Osteoblast (primary cell): ENCODE data around the gene SLC26A6. TPM values are rescaled to one million over a fixed set of nuclear protein-coding genes. Genes with fewer than 3 reads are reported as not detected.

Source experiments
- DNase-seq: peaks from one replicate; pipeline ENCODE4 v3.0.0; 2011; ENCODE audit warnings: low spot score, mixed read lengths; ENCODE audit not compliant: insufficient read length; ENCODE audit errors: missing footprints
- H2AFZ ChIP-seq: 2 replicates; pipeline ENCODE4 v1.6.0; 2011; ENCODE audit warnings: mild to moderate bottlenecking, low read length
- H3K27ac ChIP-seq: 2 replicates; pipeline ENCODE4 v1.5.1; 2011; ENCODE audit warnings: mild to moderate bottlenecking, low read depth, low read length, moderate library complexity
- H3K27me3 ChIP-seq: 2 replicates; pipeline ENCODE4 v1.6.0; 2012; ENCODE audit warnings: mild to moderate bottlenecking, control low read depth, inconsistent platforms, low read length, moderate library complexity; ENCODE audit not compliant: insufficient read depth
- H3K36me3 ChIP-seq: 2 replicates; pipeline ENCODE4 v1.5.1; 2011; ENCODE audit warnings: mild to moderate bottlenecking, low read length, control low read depth, moderate library complexity; ENCODE audit not compliant: insufficient read depth
- H3K4me1 ChIP-seq: 2 replicates; pipeline ENCODE4 v1.5.1; 2011; ENCODE audit warnings: mild to moderate bottlenecking, low read length, control low read depth, moderate library complexity; ENCODE audit not compliant: insufficient read depth
- H3K4me2 ChIP-seq: 2 replicates; pipeline ENCODE4 v1.6.0; 2011; ENCODE audit warnings: mild to moderate bottlenecking, low read length; ENCODE audit not compliant: insufficient read depth
- H3K4me3 ChIP-seq: fragments of 200-600 bp; sonication (generic); 3 replicates; pipeline ENCODE4 v1.5.1; 2012; ENCODE audit warnings: mild to moderate bottlenecking, low read length, inconsistent platforms; ENCODE audit not compliant: insufficient read depth
- H3K79me2 ChIP-seq: 2 replicates; pipeline ENCODE4 v1.6.0; 2012; ENCODE audit warnings: mild to moderate bottlenecking, low read length, control low read depth, inconsistent platforms; ENCODE audit not compliant: insufficient read depth
- H3K9me3 ChIP-seq: 2 replicates; pipeline ENCODE4 v1.5.1; 2011; ENCODE audit warnings: low read depth, low read length, control low read depth
- H4K20me1 ChIP-seq: 2 replicates; pipeline ENCODE4 v1.6.0; 2012; ENCODE audit warnings: mild to moderate bottlenecking, low read length, control low read depth; ENCODE audit not compliant: insufficient read depth
- total RNA-seq: library from RNA; depleted of rRNA; stranded (reverse); fragments of >200 nt; gene quantifications from 2 replicates; pipeline ENCODE4 v1.2.3, GENCODE V29; 2012
- TF ChIP-seq, protein P1 (sequence below): IDR thresholded peaks from 2 replicates; pipeline ENCODE4 v1.5.1; 2011; ENCODE audit warnings: mild to moderate bottlenecking, low read depth, low read length, moderate library complexity; ENCODE audit errors: extremely low read depth

SLC26A6 gene
- total RNA-seq, 1 donor = 30.8 TPM

GRCh38 chr3:48628277-48629017 lies 6.8 kb downstream of the SLC26A6 start:
- no peak overlapping the region for H2AFZ ChIP-seq
- H3K4me2 ChIP-seq = no peak overlapping the region
- peaks cover 6% of the 10 kb centered on the region for H4K20me1 ChIP-seq
- TF ChIP-seq, protein P1, sequence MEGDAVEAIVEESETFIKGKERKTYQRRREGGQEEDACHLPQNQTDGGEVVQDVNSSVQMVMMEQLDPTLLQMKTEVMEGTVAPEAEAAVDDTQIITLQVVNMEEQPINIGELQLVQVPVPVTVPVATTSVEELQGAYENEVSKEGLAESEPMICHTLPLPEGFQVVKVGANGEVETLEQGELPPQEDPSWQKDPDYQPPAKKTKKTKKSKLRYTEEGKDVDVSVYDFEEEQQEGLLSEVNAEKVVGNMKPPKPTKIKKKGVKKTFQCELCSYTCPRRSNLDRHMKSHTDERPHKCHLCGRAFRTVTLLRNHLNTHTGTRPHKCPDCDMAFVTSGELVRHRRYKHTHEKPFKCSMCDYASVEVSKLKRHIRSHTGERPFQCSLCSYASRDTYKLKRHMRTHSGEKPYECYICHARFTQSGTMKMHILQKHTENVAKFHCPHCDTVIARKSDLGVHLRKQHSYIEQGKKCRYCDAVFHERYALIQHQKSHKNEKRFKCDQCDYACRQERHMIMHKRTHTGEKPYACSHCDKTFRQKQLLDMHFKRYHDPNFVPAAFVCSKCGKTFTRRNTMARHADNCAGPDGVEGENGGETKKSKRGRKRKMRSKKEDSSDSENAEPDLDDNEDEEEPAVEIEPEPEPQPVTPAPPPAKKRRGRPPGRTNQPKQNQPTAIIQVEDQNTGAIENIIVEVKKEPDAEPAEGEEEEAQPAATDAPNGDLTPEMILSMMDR = no peak
- no peaks in the 10 kb centered on the region for H3K9me3 ChIP-seq
- no peaks in the 10 kb centered on the region for H3K4me1 ChIP-seq
- no peak overlapping the region for H3K27ac ChIP-seq
- H3K79me2 ChIP-seq = peaks cover 4% of the 10 kb centered on the region
- no peaks in the 10 kb centered on the region for H3K27me3 ChIP-seq
- DNase-seq = peak; percentile 70
- peaks cover 65% of the 10 kb centered on the region for H3K36me3 ChIP-seq
- H3K4me3 ChIP-seq = no peak overlapping the region

GRCh38 chr3:48625600-48625999 lies 9.7 kb downstream of the SLC26A6 start:
- Histone ChIP-seq H3K27me3 (no peaks in the 10 kb centered on the region), H3K27ac (no peak overlapping the region), H3K36me3 (peaks cover 50% of the 10 kb centered on the region), H2AFZ (no peak overlapping the region), H3K4me3 (no peak overlapping the region), H4K20me1 (no peaks in the 10 kb centered on the region), H3K4me2 (no peak overlapping the region), H3K4me1 (no peaks in the 10 kb centered on the region), H3K79me2 (no peaks in the 10 kb centered on the region), H3K9me3 (no peaks in the 10 kb centered on the region)
- DNase-seq = peak; percentile 25
- TF ChIP-seq, protein P1 = no peak

DNA sequence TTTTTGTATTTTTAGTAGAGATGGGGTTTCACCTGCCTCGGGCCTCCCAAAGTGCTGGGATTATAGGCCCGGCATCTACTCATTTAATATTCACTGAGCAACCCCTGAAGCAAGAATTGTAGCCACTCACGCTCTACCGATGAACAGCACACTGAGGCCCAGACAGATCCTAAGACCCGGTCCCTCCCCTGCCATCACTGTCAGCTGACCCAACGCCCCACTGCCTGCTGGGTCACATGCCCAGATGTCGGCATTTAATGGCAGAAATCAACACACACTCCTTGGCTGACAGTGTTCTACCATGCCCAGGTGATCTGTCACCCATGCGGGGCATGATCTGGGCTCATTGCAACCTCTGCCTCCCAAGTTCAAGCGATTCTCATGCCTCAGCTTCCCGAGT lies 10.5 kb downstream of the SLC26A6 start:
- TF ChIP-seq, protein P1 = no peak
- H3K36me3 ChIP-seq = peaks cover 42% of the 10 kb centered on the region
- no peaks in the 10 kb centered on the region for H3K27me3 ChIP-seq
- no peak overlapping the region for H3K27ac ChIP-seq
- H4K20me1 ChIP-seq = no peaks in the 10 kb centered on the region
- H3K4me3 ChIP-seq = no peak overlapping the region
- no peaks in the 10 kb centered on the region for H3K4me1 ChIP-seq
- no peaks in the 10 kb centered on the region for H3K79me2 ChIP-seq
- no peaks in the 10 kb centered on the region for H3K9me3 ChIP-seq
- DNase-seq = peak; percentile 51
- no peak overlapping the region for H3K4me2 ChIP-seq
- H2AFZ ChIP-seq = no peak overlapping the region

DNA sequence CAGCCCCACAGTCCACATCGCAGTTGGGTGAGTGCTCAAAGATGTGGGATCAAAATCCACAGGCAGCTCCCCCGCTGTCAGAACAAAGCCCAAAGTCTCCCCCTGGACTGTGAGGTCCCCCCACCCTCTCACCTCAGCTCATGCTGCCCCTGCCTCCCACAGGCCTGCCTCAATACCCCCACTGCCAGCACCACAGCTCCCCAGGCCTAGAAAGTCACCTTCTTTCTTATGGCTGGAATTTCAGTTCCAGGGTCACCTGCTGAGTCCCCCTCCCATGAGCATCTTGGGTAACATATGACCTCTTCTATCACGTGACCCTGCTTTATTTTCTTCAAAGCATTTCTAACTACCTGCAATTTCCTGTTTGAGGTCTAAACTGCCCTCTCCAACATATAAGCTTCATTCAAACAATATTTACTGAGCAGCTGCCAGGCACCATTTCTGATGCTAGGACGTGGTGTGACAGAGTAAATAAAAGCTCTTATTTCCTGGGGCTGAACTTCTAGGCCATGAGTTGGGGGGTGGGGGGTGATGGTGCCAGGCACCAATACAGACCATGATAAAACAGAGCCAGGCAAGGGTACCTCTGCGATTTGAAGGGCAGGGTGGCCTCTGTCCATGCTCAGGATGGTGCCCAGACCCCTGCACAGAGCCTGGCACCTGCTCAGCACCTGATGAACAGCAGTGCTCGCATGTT lies 11.3 kb downstream of the SLC26A6 start:
- Histone ChIP-seq H3K4me3 (no peak overlapping the region), H3K4me2 (no peak overlapping the region), H3K36me3 (peaks cover 34% of the 10 kb centered on the region), H3K27ac (no peak overlapping the region), H4K20me1 (no peaks in the 10 kb centered on the region), H3K79me2 (no peaks in the 10 kb centered on the region), H3K27me3 (no peaks in the 10 kb centered on the region), H3K9me3 (no peaks in the 10 kb centered on the region), H2AFZ (no peak overlapping the region), H3K4me1 (no peaks in the 10 kb centered on the region)
- peak; percentile 65 for DNase-seq
- TF ChIP-seq, protein P1 = no peak
